WERI-Rb-1 (cell line): ENCODE measurements around the gene SLC6A6.

Source experiments
- DNase-seq: peaks from one replicate; pipeline ENCODE4 v3.0.0-alpha.2; 2020
- H3K27ac ChIP-seq: fragments of 250-450 bp; sonication (Bioruptor Pico); 2 replicates; pipeline ENCODE4 v1.5.1; 2020; ENCODE audit warnings: mild to moderate bottlenecking, moderate library complexity
- H3K27me3 ChIP-seq: fragments of 250-450 bp; sonication (Bioruptor Pico); 2 replicates; pipeline ENCODE4 v1.5.1; 2021; ENCODE audit warnings: mild to moderate bottlenecking, low read depth, moderate library complexity; ENCODE audit not compliant: insufficient read depth, severe bottlenecking
- H3K36me3 ChIP-seq: fragments of 250-450 bp; sonication (Bioruptor Pico); 2 replicates; pipeline ENCODE4 v1.5.1; 2020; ENCODE audit warnings: mild to moderate bottlenecking, moderate library complexity
- H3K4me3 ChIP-seq: 2 replicates; pipeline ENCODE4 v1.5.1; 2011; ENCODE audit warnings: low read depth, mild to moderate bottlenecking, control low read depth, low read length
- H3K9me3 ChIP-seq: fragments of 250-450 bp; sonication (Bioruptor Pico); 2 replicates; pipeline ENCODE4 v1.5.1; 2021; ENCODE audit warnings: mild to moderate bottlenecking, moderate library complexity; ENCODE audit not compliant: severe bottlenecking
- TF ChIP-seq, protein P1 (sequence below): IDR thresholded peaks from 2 replicates; pipeline ENCODE4 v1.5.1; 2011; ENCODE audit warnings: low read depth, mild to moderate bottlenecking, control low read depth, inconsistent platforms, low read length

The SLC6A6 gene

DNA sequence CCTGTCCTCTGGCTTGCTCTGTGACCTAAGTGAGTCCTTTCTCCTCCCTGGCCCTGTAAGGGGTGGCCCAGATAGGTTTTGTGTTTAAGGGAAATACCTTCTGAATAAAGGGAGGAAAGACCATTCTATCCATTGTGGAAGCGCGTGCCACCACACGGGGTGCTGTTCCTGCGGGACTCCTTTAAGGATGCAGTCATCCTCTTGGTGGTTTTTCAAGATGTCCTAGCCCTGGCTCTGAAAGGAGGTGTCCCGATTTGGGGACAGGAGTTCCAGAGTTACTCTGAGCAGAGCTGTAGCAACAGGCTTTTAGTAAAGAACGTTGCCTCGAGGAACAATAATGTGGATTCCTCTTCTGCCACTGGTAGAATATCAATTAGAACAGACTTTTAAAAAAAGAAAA lies 9.6 kb downstream of the SLC6A6 start:
- TF ChIP-seq, protein P1, sequence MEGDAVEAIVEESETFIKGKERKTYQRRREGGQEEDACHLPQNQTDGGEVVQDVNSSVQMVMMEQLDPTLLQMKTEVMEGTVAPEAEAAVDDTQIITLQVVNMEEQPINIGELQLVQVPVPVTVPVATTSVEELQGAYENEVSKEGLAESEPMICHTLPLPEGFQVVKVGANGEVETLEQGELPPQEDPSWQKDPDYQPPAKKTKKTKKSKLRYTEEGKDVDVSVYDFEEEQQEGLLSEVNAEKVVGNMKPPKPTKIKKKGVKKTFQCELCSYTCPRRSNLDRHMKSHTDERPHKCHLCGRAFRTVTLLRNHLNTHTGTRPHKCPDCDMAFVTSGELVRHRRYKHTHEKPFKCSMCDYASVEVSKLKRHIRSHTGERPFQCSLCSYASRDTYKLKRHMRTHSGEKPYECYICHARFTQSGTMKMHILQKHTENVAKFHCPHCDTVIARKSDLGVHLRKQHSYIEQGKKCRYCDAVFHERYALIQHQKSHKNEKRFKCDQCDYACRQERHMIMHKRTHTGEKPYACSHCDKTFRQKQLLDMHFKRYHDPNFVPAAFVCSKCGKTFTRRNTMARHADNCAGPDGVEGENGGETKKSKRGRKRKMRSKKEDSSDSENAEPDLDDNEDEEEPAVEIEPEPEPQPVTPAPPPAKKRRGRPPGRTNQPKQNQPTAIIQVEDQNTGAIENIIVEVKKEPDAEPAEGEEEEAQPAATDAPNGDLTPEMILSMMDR, result peak; percentile 52
- Histone ChIP-seq H3K36me3 (peaks cover 6% of the 10 kb centered on the region; the same call in 1 of the 2 replicates), H3K27ac (no peak overlapping the region), H3K9me3 (no peaks in the 10 kb centered on the region), H3K27me3 (no peaks in the 10 kb centered on the region), H3K4me3 (no peak overlapping the region)
- peak; percentile 28 for DNase-seq

DNA sequence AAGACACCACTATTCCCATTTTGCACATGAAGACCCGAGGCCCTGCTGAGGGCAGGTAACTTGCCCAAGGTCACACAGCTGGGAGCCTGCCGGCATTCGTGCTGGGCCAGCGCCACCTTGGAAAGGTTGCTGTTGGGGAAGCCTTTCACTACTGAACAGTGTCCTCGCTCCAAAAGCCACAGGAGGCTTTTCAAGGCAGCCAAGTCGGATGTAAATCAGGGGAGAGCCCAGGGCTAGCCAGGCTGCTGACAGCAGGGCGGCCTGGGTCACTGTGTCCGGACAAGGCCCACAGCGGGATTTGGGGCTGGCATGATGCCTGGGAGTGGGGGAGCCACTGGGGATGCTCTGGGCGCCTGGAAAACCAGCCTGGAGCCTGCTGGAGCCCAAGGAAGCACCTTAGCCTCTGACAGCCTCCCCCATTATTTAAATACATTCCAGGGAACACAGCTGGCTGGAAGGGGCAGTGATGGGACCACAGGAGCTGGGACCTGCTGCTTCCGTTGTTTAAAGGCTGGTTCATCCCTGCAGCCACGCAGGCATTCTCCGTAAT lies 10.5 kb downstream of the SLC6A6 start:
- no peak overlapping the region for H3K27ac ChIP-seq
- no peaks in the 10 kb centered on the region for H3K9me3 ChIP-seq
- no peak for DNase-seq
- H3K4me3 ChIP-seq, result no peak overlapping the region
- H3K36me3 ChIP-seq, result peaks cover 8% of the 10 kb centered on the region
- no peaks in the 10 kb centered on the region for H3K27me3 ChIP-seq
- TF ChIP-seq, protein P1, result no peak

DNA sequence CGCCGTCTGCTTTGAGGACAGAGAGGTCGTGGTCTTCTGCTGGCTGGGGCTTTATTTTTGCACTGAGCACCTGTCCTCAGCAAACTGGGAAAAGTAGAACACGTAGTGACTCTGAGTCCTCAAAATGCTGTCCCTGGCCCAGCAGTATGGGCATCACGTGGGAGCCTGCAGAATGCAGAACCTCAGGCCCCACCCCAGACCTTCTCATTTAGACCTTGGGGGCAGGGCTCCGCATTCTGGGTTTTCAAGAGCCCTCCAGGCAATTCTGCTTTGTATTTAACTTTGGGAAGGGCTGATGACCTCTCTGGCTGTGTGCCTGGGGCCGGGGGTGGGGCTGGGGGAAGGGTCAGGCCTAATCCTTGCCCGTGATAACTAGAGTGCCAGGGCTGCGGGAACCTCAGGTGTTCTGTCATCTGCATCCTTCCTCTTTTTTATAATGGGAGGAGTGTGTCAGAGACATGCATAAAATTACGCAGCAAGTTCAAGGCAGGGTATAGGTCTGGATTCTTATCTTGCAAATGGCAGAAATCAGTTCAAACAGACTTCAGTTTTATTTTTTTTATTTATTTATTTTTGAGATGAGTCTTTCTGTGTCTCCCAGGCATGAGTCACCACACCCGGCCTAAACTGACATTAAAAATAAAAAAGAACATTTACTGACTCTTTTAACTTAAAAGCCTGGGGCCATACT lies 11.1 kb downstream of the SLC6A6 start:
- H3K36me3 ChIP-seq, result peaks cover 14% of the 10 kb centered on the region
- TF ChIP-seq, protein P1, result no peak
- H3K4me3 ChIP-seq, result no peak overlapping the region
- no peaks in the 10 kb centered on the region for H3K9me3 ChIP-seq
- H3K27me3 ChIP-seq, result no peaks in the 10 kb centered on the region
- no peak overlapping the region for H3K27ac ChIP-seq
- no peak for DNase-seq

DNA sequence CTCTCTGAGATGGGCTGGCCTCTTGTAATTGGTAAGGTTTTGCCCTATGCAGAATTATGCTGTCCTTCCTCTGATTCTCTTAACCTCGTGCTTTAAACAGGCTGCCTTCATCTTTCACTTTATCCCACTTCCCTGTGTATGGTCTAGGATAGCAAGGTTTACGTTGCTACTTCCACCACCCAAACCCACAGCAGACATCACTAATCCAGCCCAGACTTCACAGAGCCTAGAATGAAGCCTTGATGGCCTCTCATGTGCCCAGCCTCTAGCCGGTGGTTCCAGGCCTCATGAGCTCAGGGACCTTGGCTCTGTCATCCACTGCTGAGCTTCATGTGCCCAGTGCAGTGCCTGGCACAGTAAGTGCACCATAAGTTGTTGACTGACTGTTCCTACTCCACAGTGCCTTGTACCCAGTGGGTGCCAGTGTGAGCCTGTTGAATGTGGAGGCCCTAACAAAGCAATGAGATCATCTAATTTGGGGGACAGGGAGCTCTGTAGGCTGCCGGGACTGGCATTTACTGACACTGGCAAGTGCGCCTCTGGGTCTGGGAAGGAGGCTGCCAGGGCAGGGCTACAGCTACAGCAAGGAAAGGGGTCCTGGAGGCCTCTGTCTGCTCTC lies 12.5 kb downstream of the SLC6A6 start:
- no peak overlapping the region for H3K4me3 ChIP-seq
- H3K36me3 ChIP-seq, result peaks cover 15% of the 10 kb centered on the region
- H3K9me3 ChIP-seq, result no peaks in the 10 kb centered on the region
- TF ChIP-seq, protein P1, result no peak
- H3K27ac ChIP-seq, result no peak overlapping the region
- no peak for DNase-seq
- no peaks in the 10 kb centered on the region for H3K27me3 ChIP-seq

DNA sequence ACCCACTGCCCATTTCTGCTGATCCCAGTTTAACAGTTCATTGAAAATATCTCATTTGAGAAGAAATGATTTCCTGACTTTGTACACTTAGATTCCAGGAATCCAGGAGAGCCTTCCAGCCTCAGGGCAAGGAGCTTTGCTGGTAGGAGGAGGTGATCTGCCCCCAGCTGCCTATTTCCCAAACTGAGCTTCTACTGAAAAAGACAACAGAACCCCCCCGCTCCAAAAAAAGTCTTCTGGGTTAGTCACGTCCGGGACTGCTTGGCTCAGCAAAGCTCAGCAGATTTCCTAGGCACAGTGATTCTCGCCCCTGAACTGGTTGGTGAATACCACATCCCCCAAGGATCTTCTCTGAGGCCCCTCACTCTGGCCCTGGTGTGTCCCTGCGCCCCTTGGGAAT lies 13.1 kb downstream of the SLC6A6 start:
- TF ChIP-seq, protein P1, result no peak
- Histone ChIP-seq H3K4me3 (no peak overlapping the region), H3K27me3 (no peaks in the 10 kb centered on the region), H3K36me3 (peaks cover 13% of the 10 kb centered on the region), H3K27ac (no peak overlapping the region), H3K9me3 (no peaks in the 10 kb centered on the region)
- no peak for DNase-seq

DNA sequence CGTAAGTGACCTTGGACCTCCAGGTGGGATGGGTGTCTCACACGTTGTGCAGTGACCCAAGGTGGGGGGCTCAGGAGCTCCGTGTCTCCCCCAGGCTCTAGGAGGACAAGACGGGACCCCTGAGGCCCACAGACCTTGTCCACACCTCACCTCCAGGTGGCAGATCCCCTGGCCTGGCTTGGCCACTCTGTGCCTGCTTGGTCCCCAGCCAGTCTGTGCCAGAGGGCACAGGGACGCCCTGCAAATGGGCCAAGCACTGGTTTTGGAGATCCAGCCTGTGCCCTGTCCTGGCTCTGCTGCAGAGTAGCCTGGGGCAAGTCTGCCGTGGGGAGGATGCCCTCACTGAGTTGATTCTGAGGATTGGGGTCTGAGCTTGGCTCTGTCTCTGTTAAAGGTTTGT lies 14.0 kb downstream of the SLC6A6 start:
- no peak for DNase-seq
- Histone ChIP-seq H3K27me3 (no peaks in the 10 kb centered on the region), H3K27ac (no peak overlapping the region), H3K9me3 (no peaks in the 10 kb centered on the region), H3K36me3 (peaks cover 9% of the 10 kb centered on the region), H3K4me3 (no peak overlapping the region)
- TF ChIP-seq, protein P1, result no peak
